Kidney (tissue), 14 donors: ENCODE measurements around the gene CETN2. TPM values are rescaled to one million over a fixed set of nuclear protein-coding genes. Genes with fewer than 3 reads are reported as not detected.

ENCODE experiments used
- DNase-seq, 5 donors: peaks; one replicate each; pipeline ENCODE4 v3.0.0-alpha.2; 2013 to 2020
- FAIRE-seq: peaks from 2 replicates; lab custom pipeline; 2012; peaks lifted over from hg19 to GRCh38; lab: Jason Lieb, UNC
- H3K27ac ChIP-seq, 2 donors: one replicate each; pipeline ENCODE4 v1.7.0; 2013; ENCODE audit warnings: low read depth in 2 of 2, low read length in 2 of 2, inconsistent platforms in 1 of 2
- H3K27me3 ChIP-seq: one replicate; pipeline ENCODE4 v1.7.1; 2013; ENCODE audit warnings: low read length, inconsistent platforms; ENCODE audit not compliant: control insufficient read depth, insufficient read depth
- H3K36me3 ChIP-seq, 3 donors: one replicate each; pipeline versions ENCODE4 v1.7.0 to v1.7.1; 2013; ENCODE audit warnings: low read length in 3 of 3, control low read depth in 1 of 3, inconsistent platforms in 1 of 3; ENCODE audit not compliant: insufficient read depth in 3 of 3, control insufficient read depth in 2 of 3
- H3K4me1 ChIP-seq, 3 donors: one replicate each; pipeline versions ENCODE4 v1.7.0 to v1.7.1; 2013; ENCODE audit warnings: low read length in 3 of 3, inconsistent platforms in 1 of 3, low read depth in 1 of 3; ENCODE audit not compliant: control insufficient read depth in 2 of 3, insufficient read depth in 2 of 3
- H3K4me3 ChIP-seq, 3 donors: one replicate each; pipeline versions ENCODE4 v1.7.0 to v1.8.1; 2013; ENCODE audit warnings: low read length in 3 of 3, control low read depth in 1 of 3, inconsistent platforms in 1 of 3
- H3K9ac ChIP-seq, 3 donors: one replicate each; pipeline versions ENCODE4 v1.7.0 to v1.7.1; 2013; ENCODE audit warnings: low read length in 3 of 3, control low read depth in 1 of 3, inconsistent platforms in 1 of 3
- H3K9me3 ChIP-seq, 3 donors: one replicate each; pipeline versions ENCODE4 v1.7.0 to v1.7.1; 2013; ENCODE audit warnings: low read length in 3 of 3, control low read depth in 1 of 3, inconsistent platforms in 1 of 3; ENCODE audit not compliant: control insufficient read depth in 2 of 3, insufficient read depth in 1 of 3
- intact Hi-C: fragments of 100-400 bp; cut with DNase I; formaldehyde crosslinking; loops from one replicate; pipeline ENCODE4 v1.11.1; 2022
- polyA plus RNA-seq: library from polyadenylated mRNA; stranded (reverse); fragments of 350-450 nt; fragmentation: Illumina TruSeq; extraction: RNeasy Lipid Tissue Mini Kit (QIAGEN cat#74804); gene quantifications from one replicate; pipeline ENCODE4 v1.2.3, GENCODE V29; 2014; ENCODE audit warnings: low read depth, low replicate concordance; ENCODE audit not compliant: insufficient read depth
- total RNA-seq: library from RNA; stranded (reverse); fragmentation: NEBNext Ultra II Directional; extraction: Animal tissue kit (Norgen Biotek cat#: 25700); gene quantifications from one replicate; pipeline ENCODE4 v1.2.1, GENCODE V29; 2021
- TF ChIP-seq, protein P1 (sequence below): IDR thresholded peaks from 3 replicates; pipeline ENCODE4 v1.5.1; 2012; ENCODE audit warnings: mild to moderate bottlenecking, moderate library complexity, borderline replicate concordance; ENCODE audit not compliant: insufficient read depth; ENCODE audit errors: extremely low read depth
- donor health status: control.
- donor health status: control.
- donor health status: control.
- donor health status: control.
- donor health status: control.
- donor health status: DM: yes; HTN: yes; CAD: no.
- donor health status: Normal renal cell carcinoma (clear cell type).

CETN2 gene
- total and polyA plus RNA-seq, 2 donors from 2014 or later, result 66.4 to 121 TPM

DNA sequence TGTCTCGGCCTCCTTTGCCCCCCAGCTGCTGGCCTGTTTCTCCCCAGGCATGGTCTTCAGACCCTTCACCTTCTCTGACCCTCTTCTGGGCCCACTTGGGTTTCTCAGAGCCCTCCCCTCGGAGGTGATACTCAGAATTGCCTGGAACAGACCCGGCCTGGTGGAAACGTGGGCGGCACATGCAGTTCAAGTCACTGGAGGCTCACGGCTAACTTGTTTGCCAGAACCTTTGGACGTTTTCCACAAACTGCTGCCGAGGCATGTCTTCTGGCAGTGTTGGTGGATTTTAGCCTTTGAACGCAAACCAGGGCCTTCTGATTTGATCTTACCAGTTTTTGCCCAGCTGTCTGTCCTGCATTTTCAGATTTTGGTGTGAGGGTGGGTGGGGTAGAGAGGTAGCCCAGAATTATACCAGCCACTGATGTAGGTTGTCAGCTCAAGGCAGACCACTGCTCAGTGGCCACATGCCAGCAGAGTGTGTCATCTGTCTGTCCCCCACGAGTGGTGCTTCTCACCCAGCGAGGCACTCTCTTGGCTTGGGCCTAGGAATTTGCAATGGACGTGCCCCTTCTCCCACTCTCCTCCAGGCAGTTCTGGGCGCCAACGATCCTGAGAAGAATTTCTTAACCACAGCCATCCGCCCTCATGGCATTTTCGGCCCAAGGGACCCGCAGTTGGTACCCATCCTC lies 34.8 kb upstream of the CETN2 start:
- Histone ChIP-seq H3K36me3 (peaks cover 2 to 12% (median 8%) of the 10 kb centered on the region in 3 donors), H3K4me1 (no peaks in the 10 kb centered on the region), H3K9ac (no peak overlapping the region), H3K27me3 (no peaks in the 10 kb centered on the region), H3K4me3 (no peak overlapping the region), H3K9me3 (no peaks in the 10 kb centered on the region), H3K27ac (no peak overlapping the region)
- no peak for DNase-seq
- FAIRE-seq, result no peak
- TF ChIP-seq, protein P1, sequence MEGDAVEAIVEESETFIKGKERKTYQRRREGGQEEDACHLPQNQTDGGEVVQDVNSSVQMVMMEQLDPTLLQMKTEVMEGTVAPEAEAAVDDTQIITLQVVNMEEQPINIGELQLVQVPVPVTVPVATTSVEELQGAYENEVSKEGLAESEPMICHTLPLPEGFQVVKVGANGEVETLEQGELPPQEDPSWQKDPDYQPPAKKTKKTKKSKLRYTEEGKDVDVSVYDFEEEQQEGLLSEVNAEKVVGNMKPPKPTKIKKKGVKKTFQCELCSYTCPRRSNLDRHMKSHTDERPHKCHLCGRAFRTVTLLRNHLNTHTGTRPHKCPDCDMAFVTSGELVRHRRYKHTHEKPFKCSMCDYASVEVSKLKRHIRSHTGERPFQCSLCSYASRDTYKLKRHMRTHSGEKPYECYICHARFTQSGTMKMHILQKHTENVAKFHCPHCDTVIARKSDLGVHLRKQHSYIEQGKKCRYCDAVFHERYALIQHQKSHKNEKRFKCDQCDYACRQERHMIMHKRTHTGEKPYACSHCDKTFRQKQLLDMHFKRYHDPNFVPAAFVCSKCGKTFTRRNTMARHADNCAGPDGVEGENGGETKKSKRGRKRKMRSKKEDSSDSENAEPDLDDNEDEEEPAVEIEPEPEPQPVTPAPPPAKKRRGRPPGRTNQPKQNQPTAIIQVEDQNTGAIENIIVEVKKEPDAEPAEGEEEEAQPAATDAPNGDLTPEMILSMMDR, result no peak
- intact Hi-C loops, result no loop called here

- no peak overlapping the region for H3K4me3 ChIP-seq
- H3K9me3 ChIP-seq, result no peaks in the 10 kb centered on the region
- TF ChIP-seq, protein P1, result no peak
- peaks cover 0 to 8% (median 0%) of the 10 kb centered on the region in 3 donors for H3K36me3 ChIP-seq
- no peaks in the 10 kb centered on the region for H3K27me3 ChIP-seq
- intact Hi-C loops, result no loop called here
- FAIRE-seq, result no peak
- H3K27ac ChIP-seq, result no peak overlapping the region
- H3K9ac ChIP-seq, result no peak overlapping the region
- no peaks in the 10 kb centered on the region for H3K4me1 ChIP-seq
- DNase-seq, result no peak
Measured at GRCh38 chrX:152861826-152862225, 31.3 kb upstream of the CETN2 start.

- peaks cover 0 to 6% (median 0%) of the 10 kb centered on the region in 3 donors for H3K36me3 ChIP-seq
- H3K9ac ChIP-seq, result no peak overlapping the region
- TF ChIP-seq, protein P1, result no peak
- FAIRE-seq (no peak), DNase-seq (peak in 4 of 5 donors; percentile 61 to 77 (median 68))
- no peak overlapping the region for H3K4me3 ChIP-seq
- no peak overlapping the region for H3K27ac ChIP-seq
- no peaks in the 10 kb centered on the region for H3K9me3 ChIP-seq
- no peaks in the 10 kb centered on the region for H3K4me1 ChIP-seq
- intact Hi-C loops, result no loop called here
- H3K27me3 ChIP-seq, result no peaks in the 10 kb centered on the region
Measured at GRCh38 chrX:152861116-152861515, 30.6 kb upstream of the CETN2 start.
